GM21576 (cell line): Measurements from ENCODE around the gene HSPBP1.

ENCODE experiments used
- ATAC-seq: cut with Tn5 transposase; IDR thresholded peaks from one replicate; pipeline ENCODE4 v1.9.1; 2021; ENCODE audit warnings: mild to moderate bottlenecking, moderate library complexity; ENCODE audit not compliant: unreplicated experiment

Gene HSPBP1

GRCh38 chr19:55256562-55257460 lies 23.1 kb downstream of the HSPBP1 start:
- ATAC-seq: no peak

GRCh38 chr19:55255618-55256423 lies 24.1 kb downstream of the HSPBP1 start:
- ATAC-seq: no peak

DNA sequence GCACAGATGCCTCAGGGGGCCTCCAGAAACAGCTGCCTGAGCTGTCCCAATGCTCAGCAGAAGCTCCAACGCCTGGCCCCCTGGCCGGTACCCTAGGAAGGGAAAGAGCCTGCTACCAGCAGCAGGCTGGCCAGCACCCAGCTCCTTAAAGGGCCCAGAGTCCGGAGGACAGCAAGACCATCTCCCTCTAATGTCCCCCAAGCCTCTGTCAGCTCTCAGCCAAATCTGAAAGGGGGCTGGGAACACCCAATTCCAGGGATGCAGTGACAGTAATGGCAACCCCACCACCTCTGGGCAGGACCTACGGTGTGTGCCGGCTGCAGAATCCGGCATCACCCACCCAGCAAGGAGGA lies 25.3 kb downstream of the HSPBP1 start:
- no peak for ATAC-seq

GRCh38 chr19:55253842-55254624 lies 25.9 kb downstream of the HSPBP1 start:
- peak; percentile 42 for ATAC-seq

DNA sequence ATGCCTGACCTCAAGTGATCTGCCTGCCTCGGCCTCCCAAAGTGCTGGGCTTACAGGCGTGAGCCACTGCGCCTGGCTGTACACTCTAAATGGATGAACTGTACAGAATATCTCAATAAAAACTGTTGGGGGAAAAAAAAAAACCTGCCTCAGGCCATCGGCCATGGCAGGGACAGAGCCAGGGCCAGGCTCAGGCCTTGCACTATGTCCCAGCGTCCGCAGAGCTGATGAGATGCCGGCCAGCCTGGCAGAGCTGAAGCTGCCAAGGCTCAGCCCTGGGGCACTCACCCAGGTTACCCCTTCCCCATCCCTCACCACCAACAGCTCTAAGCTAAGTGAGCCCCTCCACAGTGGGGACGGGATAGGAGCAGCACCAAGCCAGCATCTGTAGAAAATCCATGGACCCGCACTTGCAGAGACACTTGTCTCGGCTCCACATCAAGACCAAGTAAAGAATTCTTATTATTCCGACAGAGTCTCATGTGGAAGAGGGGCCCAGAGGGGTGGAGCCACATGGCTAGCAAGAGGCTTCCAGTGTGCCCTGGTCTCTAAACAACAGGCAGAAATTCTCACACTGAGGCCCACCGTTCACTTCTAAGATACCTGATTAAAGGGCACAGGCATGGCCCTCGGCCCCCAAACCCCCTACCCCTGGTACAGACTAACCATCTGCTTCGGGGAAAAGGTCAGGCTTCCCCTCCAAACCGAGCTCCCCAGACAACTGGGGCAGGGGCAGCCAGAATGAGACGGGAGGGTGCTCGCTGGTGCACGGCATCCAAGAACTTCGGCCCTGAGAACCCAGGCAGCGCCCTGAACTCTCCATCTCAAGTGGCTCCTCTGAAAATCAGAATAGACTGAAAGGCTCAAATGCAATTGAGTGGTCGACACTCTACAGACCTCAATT lies 26.9 kb downstream of the HSPBP1 start:
- no peak for ATAC-seq

DNA sequence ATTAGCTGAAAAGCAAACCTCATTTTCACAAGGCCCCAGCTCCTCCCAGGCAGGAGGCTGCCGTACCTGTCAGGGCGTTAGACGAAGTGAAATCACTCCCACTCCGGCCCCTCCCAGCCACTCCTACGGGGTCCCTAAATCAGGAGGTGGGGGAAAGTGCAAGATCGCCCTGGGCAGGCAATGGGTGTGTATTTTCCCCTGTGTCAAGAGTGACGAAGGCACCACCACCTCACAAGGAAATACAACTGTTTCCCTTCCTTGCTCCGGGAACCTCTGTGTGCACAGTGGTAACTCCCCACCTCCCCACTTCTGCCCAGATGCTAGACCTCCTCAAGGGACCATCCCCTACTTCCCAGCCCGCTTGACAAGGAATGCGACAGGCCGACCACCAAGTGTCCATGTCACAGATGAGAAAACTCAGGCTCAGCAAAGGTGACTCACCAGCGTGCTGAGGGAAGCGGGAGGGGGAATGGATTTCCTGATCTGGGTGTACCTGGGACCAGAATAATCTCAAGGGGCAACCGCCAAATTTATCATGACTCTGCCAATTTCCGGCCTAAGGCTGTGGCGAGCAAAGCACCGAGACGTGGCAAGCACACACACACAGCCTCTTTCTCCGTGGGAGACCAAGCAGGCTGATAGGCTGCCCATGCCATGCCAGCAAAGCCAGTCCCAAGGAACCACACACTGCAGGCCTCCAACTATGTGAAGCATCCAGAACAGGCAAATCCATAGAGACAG lies 28.4 kb downstream of the HSPBP1 start:
- no peak for ATAC-seq

GRCh38 chr19:55250262-55251036 lies 29.5 kb downstream of the HSPBP1 start:
- no peak for ATAC-seq

DNA sequence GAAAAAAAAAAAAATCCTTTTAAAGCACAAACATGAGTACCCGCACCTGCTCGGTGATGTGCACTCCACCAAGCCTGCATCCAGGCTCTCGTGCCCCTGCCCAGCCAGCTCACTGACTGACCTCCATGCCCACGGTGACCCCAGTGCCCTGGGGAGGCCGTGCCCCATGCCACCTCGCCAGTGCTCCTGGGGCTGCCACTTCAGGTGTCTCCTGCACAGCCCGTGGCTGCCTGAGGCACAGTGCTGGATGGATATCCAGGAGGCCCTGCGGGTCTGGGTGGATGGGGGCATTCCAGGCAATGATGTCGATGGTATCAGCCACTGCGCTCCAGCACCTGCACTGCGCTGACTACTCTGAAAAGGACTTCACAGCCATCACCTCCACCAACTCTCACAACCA lies 30.1 kb downstream of the HSPBP1 start:
- ATAC-seq: no peak

- no peak for ATAC-seq
Measured at GRCh38 chr19:55248704-55249103, 31.2 kb downstream of the HSPBP1 start.

- no peak for ATAC-seq
Measured at GRCh38 chr19:55248166-55248675, 31.7 kb downstream of the HSPBP1 start.

DNA sequence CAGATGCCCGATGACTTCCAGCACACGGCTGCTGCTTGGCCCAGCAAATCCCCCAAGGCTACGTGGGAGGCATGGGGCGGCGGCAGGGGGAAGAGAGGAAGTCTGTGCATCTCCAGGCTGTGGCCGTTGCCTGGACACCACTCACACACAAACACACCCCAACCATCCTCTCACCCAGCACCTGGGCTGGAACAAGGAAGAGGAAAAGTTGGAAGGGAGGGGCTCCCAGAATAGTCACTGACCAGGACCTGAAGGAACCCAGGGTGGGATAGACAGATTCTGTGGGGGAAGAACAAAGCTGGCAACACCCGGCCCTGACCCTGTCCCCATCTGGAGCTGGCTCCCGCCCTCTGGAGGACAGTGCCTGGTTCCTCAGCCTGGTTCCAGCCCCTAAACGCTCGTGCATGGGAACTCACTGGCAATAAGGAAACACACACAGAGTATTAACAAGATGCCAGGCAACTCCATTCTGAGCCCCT lies 32.2 kb downstream of the HSPBP1 start:
- no peak for ATAC-seq

- ATAC-seq: no peak
Measured at GRCh38 chr19:55246462-55247451, 33.2 kb downstream of the HSPBP1 start.

DNA sequence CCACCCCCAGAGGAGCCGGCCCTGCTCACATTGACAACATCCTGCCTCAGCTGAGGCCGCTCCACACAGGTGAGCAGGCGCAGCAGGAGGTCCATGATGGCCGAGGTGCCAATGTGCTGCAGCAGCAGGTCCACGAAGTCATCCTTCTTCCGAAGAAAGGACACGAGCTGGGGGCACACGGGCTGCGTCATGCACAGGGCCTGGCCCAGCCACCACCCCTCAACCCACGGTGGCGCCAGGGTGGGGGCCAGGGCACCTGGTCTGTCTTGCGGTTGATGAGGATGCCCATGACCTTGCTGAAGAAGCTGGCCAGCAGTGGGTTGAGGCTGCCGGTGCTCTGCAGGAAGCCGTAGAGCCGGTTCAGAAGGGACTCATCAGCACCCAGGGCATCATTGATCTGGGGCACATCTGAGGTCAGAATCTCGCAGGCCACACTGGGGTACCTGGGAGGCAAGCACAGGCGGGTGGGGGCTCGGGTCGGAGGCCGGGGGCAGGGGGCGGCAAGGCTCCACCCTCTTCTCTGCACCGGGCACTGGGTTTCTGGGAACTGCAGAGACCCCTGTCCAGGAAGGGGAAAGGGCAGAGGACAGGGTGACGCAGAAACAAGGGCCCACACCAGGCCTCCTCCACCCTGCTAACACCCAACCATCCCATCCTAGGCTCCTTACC lies 34.5 kb downstream of the HSPBP1 start:
- ATAC-seq: no peak

- ATAC-seq: no peak
Measured at GRCh38 chr19:55244004-55244680, 35.8 kb downstream of the HSPBP1 start.

DNA sequence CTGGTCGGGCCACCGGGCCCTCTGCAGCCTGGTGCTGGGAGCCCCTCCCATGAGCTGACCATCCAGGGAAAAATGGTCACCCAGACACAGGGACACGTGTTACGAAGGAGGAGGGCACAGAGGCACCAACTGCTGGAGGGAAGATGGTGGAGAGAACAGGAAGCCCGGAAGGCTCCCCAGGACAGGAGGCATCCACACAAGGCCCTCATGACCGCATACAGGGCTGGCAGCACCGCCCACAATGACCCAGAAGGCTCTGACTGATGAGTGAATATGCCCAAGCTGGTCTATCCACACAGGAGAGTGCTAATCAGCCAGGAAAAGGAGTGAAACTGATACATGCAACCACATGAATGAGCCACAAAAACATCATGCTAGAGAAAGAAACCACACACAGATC lies 37.4 kb downstream of the HSPBP1 start:
- ATAC-seq: no peak

DNA sequence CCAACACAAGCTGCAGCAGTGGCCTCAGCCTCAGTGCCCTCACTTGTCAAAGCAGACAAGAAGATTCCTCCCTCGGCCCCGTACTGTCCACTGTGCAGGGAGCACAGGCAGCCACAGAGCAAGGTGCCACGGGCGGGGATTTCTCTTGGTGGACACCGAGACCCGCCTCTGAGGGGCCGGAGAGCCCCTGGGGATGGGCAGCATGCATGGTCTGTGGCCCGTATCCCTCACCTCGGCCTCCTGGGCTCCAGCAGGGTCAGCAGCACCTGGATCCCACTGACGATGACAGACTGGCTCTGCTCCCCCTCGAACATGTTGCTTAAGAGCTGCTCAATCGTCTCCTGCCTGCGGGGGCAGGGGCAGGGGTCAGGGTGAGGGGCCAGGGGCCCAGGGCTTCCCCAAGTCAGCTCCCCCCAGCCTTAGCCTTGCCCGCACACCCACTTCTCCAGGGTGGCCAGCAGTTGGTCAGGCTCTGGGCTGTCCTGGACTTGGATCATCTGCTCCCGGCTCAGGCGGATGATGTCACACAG lies 37.9 kb downstream of the HSPBP1 start:
- no peak for ATAC-seq
